HCT116 (cell line): ENCODE results near the gene DCAF5. TPM values are rescaled to one million over a fixed set of nuclear protein-coding genes. Genes with fewer than 3 reads are reported as not detected.

Source experiments
- ATAC-seq: fragments of 200-7000 bp; cut with Tn5 transposase; 2 replicates; pipeline ENCODE4 v1.9.1; 2020; ENCODE audit warnings: mild to moderate bottlenecking, moderate library complexity
- BruUV-seq: library from RNA; stranded (reverse); fragments of 400-500 nt; replicated peaks from 2 replicates; lab custom pipeline; 2021; lab: Mats Ljungman, UMichigan
- CTCF ChIA-PET: fragments of 300-600 bp; sonication (Branson Sonifier 250); formaldehyde crosslinking; loops from one replicate; lab custom pipeline; 2021; ENCODE audit warnings: antibody characterized with exemption; lab: Charles Lee
- POLR2A ChIA-PET: fragments of 300-600, 350-600 bp; sonication (Branson Sonifier 250); formaldehyde crosslinking; loops from one replicate; lab custom pipeline; 2021; ENCODE audit warnings: antibody characterized with exemption; lab: Charles Lee
- RAD21 ChIA-PET, 2 experiments: fragments of 300-600 bp; sonication (Branson Sonifier 250); formaldehyde crosslinking; loops; one replicate each; lab custom pipeline; 2023; ENCODE audit warnings: low total read pairs in 2 of 2; ENCODE audit not compliant: uncharacterized antibody in 2 of 2, unreplicated experiment in 2 of 2, low non-redundant PET in 1 of 2; lab: Charles Lee
- DNase-seq: peaks from one replicate; pipeline ENCODE4 v3.0.0-alpha.2; 2010; ENCODE audit warnings: low read depth, low spot score
- H2AFZ ChIP-seq: fragments of 200-600 bp; shearing (Covaris generic), sonication (generic); 2 replicates; pipeline ENCODE4 v1.6.1; 2017; ENCODE audit warnings: low read depth, mixed run types, mixed read lengths, antibody characterized with exemption, low read length; ENCODE audit not compliant: poor library complexity, severe bottlenecking
- H3K27ac ChIP-seq: 2 replicates; pipeline ENCODE4 v1.5.1; 2012; ENCODE audit warnings: low read depth, low read length
- H3K27me3 ChIP-seq: fragments of 200-600 bp; sonication (generic); 2 replicates; pipeline ENCODE4 v1.6.1; 2016; ENCODE audit warnings: mixed run types, low read length, mixed read lengths; ENCODE audit not compliant: insufficient read depth
- H3K36me3 ChIP-seq, 2 experiments: fragments of 200-500 bp in 1 of 2; fragments of 200-600 bp in 1 of 2; sonication (Bioruptor generic) in 1 of 2; sonication (generic) in 1 of 2; 2 replicates each; pipeline versions ENCODE4 v1.5.1 to v1.6.1; 2014 to 2016; ENCODE audit warnings: low read length in 2 of 2, inconsistent platforms in 1 of 2, mixed read lengths in 1 of 2, mixed run types in 1 of 2; ENCODE audit not compliant: insufficient read depth in 2 of 2, control insufficient read depth in 1 of 2
- H3K4me1 ChIP-seq, 2 experiments: fragments of 200-600 bp in 1 of 2; sonication (generic) in 1 of 2; 2 replicates each; pipeline versions ENCODE4 v1.5.1 to v1.6.1; 2012 to 2017; ENCODE audit warnings: low read length in 2 of 2, inconsistent platforms in 1 of 2, mild to moderate bottlenecking in 1 of 2, mixed read lengths in 1 of 2, mixed run types in 1 of 2, moderate library complexity in 1 of 2; ENCODE audit not compliant: insufficient read depth in 2 of 2, control insufficient read depth in 1 of 2
- H3K4me2 ChIP-seq: fragments of 200-600 bp; sonication (generic); 2 replicates; pipeline ENCODE4 v1.6.1; 2017; ENCODE audit warnings: mixed run types, low read length, mixed read lengths
- H3K4me3 ChIP-seq, 2 experiments: fragments of 200-600 bp in 1 of 2; sonication (generic) in 1 of 2; replicated peaks in 1 of 2; 2 replicates each; pipeline ENCODE4 v1.5.1; 2011 to 2016; ENCODE audit warnings: low read length in 2 of 2, control low read depth in 1 of 2, low read depth in 1 of 2, mild to moderate bottlenecking in 1 of 2, mixed read lengths in 1 of 2, mixed run types in 1 of 2
- H3K79me2 ChIP-seq: fragments of 200-600 bp; sonication (generic); 2 replicates; pipeline ENCODE4 v1.6.1; 2017; ENCODE audit warnings: mild to moderate bottlenecking, mixed run types, low read length, moderate library complexity, mixed read lengths; ENCODE audit not compliant: insufficient read depth
- H3K9ac ChIP-seq: fragments of 200-600 bp; sonication (generic); 2 replicates; pipeline ENCODE4 v1.6.1; 2016; ENCODE audit warnings: low read length, mixed read lengths
- H3K9me2 ChIP-seq: fragments of 200-600 bp; sonication (generic), shearing (Covaris generic); 2 replicates; pipeline ENCODE4 v1.6.1; 2017; ENCODE audit warnings: mixed run types, mild to moderate bottlenecking, moderate library complexity; ENCODE audit not compliant: insufficient read depth
- H3K9me3 ChIP-seq, 2 experiments: fragments of 200-500 bp in 1 of 2; fragments of 200-600 bp in 1 of 2; sonication (Bioruptor generic) in 1 of 2; sonication (generic) in 1 of 2; 2 replicates each; pipeline ENCODE4 v1.6.1; 2014 to 2017; ENCODE audit warnings: low read length in 2 of 2, mixed read lengths in 2 of 2, inconsistent platforms in 1 of 2, low read depth in 1 of 2, mild to moderate bottlenecking in 1 of 2, mixed run types in 1 of 2, moderate library complexity in 1 of 2; ENCODE audit not compliant: control insufficient read depth in 1 of 2, insufficient read depth in 1 of 2
- H4K20me1 ChIP-seq: fragments of 200-600 bp; sonication (generic), shearing (Covaris generic); 2 replicates; pipeline ENCODE4 v1.6.1; 2017; ENCODE audit warnings: mixed run types, mild to moderate bottlenecking, moderate library complexity; ENCODE audit not compliant: insufficient read depth
- ATF3 ChIP-seq: IDR thresholded peaks from 2 replicates; pipeline ENCODE4 v1.6.1; 2012
- CBX3 ChIP-seq: IDR thresholded peaks from 2 replicates; pipeline ENCODE4 v1.6.1; 2012; ENCODE audit warnings: low read depth
- EGR1 ChIP-seq: IDR thresholded peaks from 2 replicates; pipeline ENCODE4 v1.6.1; 2012; ENCODE audit warnings: low read depth
- ELF1 ChIP-seq: IDR thresholded peaks from 2 replicates; pipeline ENCODE4 v1.6.1; 2012; ENCODE audit warnings: low read depth, borderline replicate concordance
- EZH2phosphoT487 ChIP-seq: fragments of 200-600 bp; IDR thresholded peaks from 2 replicates; pipeline ENCODE4 v1.6.1; 2018; ENCODE audit warnings: antibody characterized with exemption, borderline replicate concordance
- FOSL1 ChIP-seq: IDR thresholded peaks from 2 replicates; pipeline ENCODE4 v1.6.1; 2012; ENCODE audit warnings: low read depth
- JUND ChIP-seq: IDR thresholded peaks from 2 replicates; pipeline ENCODE4 v1.6.1; 2012
- POLR2AphosphoS5 ChIP-seq: IDR thresholded peaks from 2 replicates; pipeline ENCODE4 v1.6.1; 2011; ENCODE audit warnings: mild to moderate bottlenecking, low read depth, low read length, moderate library complexity
- RAD21 ChIP-seq: IDR thresholded peaks from 2 replicates; pipeline ENCODE4 v1.6.1; 2012; ENCODE audit warnings: low read depth, mild to moderate bottlenecking
- SIN3A ChIP-seq: IDR thresholded peaks from 2 replicates; pipeline ENCODE4 v1.6.1; 2012; ENCODE audit warnings: low read depth
- SP1 ChIP-seq: IDR thresholded peaks from 2 replicates; pipeline ENCODE4 v1.6.1; 2012; ENCODE audit warnings: low read depth
- SRF ChIP-seq: IDR thresholded peaks from 2 replicates; pipeline ENCODE4 v1.6.1; 2012; ENCODE audit warnings: low read depth
- TCF7L2 ChIP-seq: IDR thresholded peaks from 2 replicates; pipeline ENCODE4 v1.7.0; 2011; ENCODE audit warnings: borderline replicate concordance, inconsistent platforms; ENCODE audit not compliant: insufficient read depth, insufficient read length; ENCODE audit errors: extremely low read depth
- YY1 ChIP-seq: IDR thresholded peaks from 2 replicates; pipeline ENCODE4 v1.6.1; 2011; ENCODE audit warnings: low read length, low read depth, moderate library complexity, mild to moderate bottlenecking; ENCODE audit not compliant: insufficient replicate concordance; ENCODE audit errors: extremely low read depth
- ZFX ChIP-seq: fragments of 450-650 bp; IDR thresholded peaks from 2 replicates; pipeline ENCODE4 v1.6.1; 2017
- ZNF274 ChIP-seq: fragments of 200-500 bp; sonication (Bioruptor generic); IDR thresholded peaks from 2 replicates; pipeline ENCODE4 v1.6.1; 2014; ENCODE audit warnings: mild to moderate bottlenecking, low read depth, low read length, inconsistent platforms
- intact Hi-C: fragments of 100-400 bp; cut with micrococcal nuclease; formaldehyde crosslinking; loops from 2 replicates; pipeline ENCODE4 v1.10.0; 2022
- total RNA-seq: library from RNA; stranded (reverse); gene quantifications from one replicate; pipeline ENCODE4 v1.2.1, GENCODE V29; 2021; ENCODE audit not compliant: unreplicated experiment
- TF ChIP-seq, protein P1 (sequence below): IDR thresholded peaks from 2 replicates; pipeline ENCODE4 v1.6.1; 2012
- TF ChIP-seq, protein P2 (sequence below), 3 experiments: fragments of 200-600 bp in 1 of 3; sonication (generic) in 1 of 3; IDR thresholded peaks in 2 of 3; conservative IDR thresholded peaks in 1 of 3; 2 replicates each; pipeline ENCODE4 v1.5.1; 2012 to 2017; ENCODE audit warnings: low read depth in 2 of 3, low read length in 2 of 3, antibody characterized with exemption in 1 of 3, borderline replicate concordance in 1 of 3, control low read depth in 1 of 3, mild to moderate bottlenecking in 1 of 3, mixed read lengths in 1 of 3, mixed run types in 1 of 3, moderate library complexity in 1 of 3; ENCODE audit not compliant: insufficient read depth in 1 of 3
- TF ChIP-seq, protein P3 (sequence below): IDR thresholded peaks from 2 replicates; pipeline ENCODE4 v1.6.1; 2012; ENCODE audit warnings: low read depth

Gene DCAF5
- total RNA-seq, 1 experiment from 2014 or later = 27.1 TPM

GRCh38 chr14:69152181-69152901, 578 bp downstream of the DCAF5 start:
- Histone ChIP-seq H3K4me2 (peak overlapping the region; percentile 90), H3K36me3 (0 out of 4 replicates have a peak, but pooled peaks cover 3 to 6% of the 10 kb centered on the region in 2 experiments), H3K27ac (peak overlapping the region; percentile 89), H3K27me3 (no peaks in the 10 kb centered on the region), H4K20me1 (no peaks in the 10 kb centered on the region), H3K9ac (peak overlapping the region; percentile 77), H3K4me3 (peak overlapping the region; percentile 82 to 83), H3K9me3 (no peaks in the 10 kb centered on the region), H2AFZ (no peak overlapping the region), H3K9me2 (no peaks in the 10 kb centered on the region), H3K79me2 (peaks cover 39% of the 10 kb centered on the region), H3K4me1 (peaks cover 22 to 29% of the 10 kb centered on the region in 2 experiments)
- TF ChIP-seq EZH2phosphoT487 (no peak), CBX3 (no peak), RAD21 (no peak), EGR1 (no peak), POLR2AphosphoS5 (no peak), JUND (no peak), ATF3 (no peak), SIN3A (no peak), YY1 (no peak), FOSL1 (no peak), ZFX (no peak), SRF (no peak), ZNF274 (no peak), SP1 (no peak), TCF7L2 (no peak), ELF1 (no peak)
- TF ChIP-seq, protein P1, sequence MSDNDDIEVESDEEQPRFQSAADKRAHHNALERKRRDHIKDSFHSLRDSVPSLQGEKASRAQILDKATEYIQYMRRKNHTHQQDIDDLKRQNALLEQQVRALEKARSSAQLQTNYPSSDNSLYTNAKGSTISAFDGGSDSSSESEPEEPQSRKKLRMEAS = no peak
- TF ChIP-seq, protein P2, sequence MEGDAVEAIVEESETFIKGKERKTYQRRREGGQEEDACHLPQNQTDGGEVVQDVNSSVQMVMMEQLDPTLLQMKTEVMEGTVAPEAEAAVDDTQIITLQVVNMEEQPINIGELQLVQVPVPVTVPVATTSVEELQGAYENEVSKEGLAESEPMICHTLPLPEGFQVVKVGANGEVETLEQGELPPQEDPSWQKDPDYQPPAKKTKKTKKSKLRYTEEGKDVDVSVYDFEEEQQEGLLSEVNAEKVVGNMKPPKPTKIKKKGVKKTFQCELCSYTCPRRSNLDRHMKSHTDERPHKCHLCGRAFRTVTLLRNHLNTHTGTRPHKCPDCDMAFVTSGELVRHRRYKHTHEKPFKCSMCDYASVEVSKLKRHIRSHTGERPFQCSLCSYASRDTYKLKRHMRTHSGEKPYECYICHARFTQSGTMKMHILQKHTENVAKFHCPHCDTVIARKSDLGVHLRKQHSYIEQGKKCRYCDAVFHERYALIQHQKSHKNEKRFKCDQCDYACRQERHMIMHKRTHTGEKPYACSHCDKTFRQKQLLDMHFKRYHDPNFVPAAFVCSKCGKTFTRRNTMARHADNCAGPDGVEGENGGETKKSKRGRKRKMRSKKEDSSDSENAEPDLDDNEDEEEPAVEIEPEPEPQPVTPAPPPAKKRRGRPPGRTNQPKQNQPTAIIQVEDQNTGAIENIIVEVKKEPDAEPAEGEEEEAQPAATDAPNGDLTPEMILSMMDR (IDR thresholded peaks at IDR 0.05 in 2 of 3, conservative IDR thresholded peaks at IDR 0.05 in 1 of 3; ENCODE audit: borderline replicate concordance in 1 of 3, insufficient read depth in 1 of 3, low read depth in 2 of 3, low read length in 2 of 3) = no peak
- TF ChIP-seq, protein P3, sequence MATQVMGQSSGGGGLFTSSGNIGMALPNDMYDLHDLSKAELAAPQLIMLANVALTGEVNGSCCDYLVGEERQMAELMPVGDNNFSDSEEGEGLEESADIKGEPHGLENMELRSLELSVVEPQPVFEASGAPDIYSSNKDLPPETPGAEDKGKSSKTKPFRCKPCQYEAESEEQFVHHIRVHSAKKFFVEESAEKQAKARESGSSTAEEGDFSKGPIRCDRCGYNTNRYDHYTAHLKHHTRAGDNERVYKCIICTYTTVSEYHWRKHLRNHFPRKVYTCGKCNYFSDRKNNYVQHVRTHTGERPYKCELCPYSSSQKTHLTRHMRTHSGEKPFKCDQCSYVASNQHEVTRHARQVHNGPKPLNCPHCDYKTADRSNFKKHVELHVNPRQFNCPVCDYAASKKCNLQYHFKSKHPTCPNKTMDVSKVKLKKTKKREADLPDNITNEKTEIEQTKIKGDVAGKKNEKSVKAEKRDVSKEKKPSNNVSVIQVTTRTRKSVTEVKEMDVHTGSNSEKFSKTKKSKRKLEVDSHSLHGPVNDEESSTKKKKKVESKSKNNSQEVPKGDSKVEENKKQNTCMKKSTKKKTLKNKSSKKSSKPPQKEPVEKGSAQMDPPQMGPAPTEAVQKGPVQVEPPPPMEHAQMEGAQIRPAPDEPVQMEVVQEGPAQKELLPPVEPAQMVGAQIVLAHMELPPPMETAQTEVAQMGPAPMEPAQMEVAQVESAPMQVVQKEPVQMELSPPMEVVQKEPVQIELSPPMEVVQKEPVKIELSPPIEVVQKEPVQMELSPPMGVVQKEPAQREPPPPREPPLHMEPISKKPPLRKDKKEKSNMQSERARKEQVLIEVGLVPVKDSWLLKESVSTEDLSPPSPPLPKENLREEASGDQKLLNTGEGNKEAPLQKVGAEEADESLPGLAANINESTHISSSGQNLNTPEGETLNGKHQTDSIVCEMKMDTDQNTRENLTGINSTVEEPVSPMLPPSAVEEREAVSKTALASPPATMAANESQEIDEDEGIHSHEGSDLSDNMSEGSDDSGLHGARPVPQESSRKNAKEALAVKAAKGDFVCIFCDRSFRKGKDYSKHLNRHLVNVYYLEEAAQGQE = no peak
- no peak for DNase-seq
- ChIA-PET RAD21 (no interaction called here), CTCF (interaction anchor here (1.0 to 2.9 kb wide), 4 partner anchors 18 to 306 kb away, joined by 3 to 18 read pairs (median 4); no protein-coding TSS in a partner anchor), POLR2A (no interaction called here)
- intact Hi-C loops = no loop called here
- BruUV-seq = no TSS peak
- ATAC-seq = peak; percentile 25
